T-cell (primary cell): ENCODE data around the gene ETFA. TPM values are rescaled to one million over a fixed set of nuclear protein-coding genes. Genes with fewer than 3 reads are reported as not detected.

ENCODE experiments used
- ATAC-seq, 4 experiments: fragments of 200-7000 bp in 3 of 4; fragments of 150-1000 bp in 1 of 4; cut with Tn5 transposase; replicated peaks in 1 of 4; 1 replicate in 3 of 4; 2 replicates in 1 of 4; pipeline ENCODE4 v1.10.0; 2021; ENCODE audit warnings: moderate library complexity in 3 of 4, mild to moderate bottlenecking in 2 of 4, moderate number of reproducible peaks in 1 of 4
- CTCF ChIA-PET, 2 donors: fragments of 300-600 bp; sonication (Branson Sonifier 250); formaldehyde crosslinking; loops; one replicate each; lab custom pipeline; 2022; ENCODE audit warnings: antibody characterized with exemption in 2 of 2; lab: Charles Lee
- POLR2A ChIA-PET, 2 donors: fragments of 300-600 bp; sonication (Branson Sonifier 250); formaldehyde crosslinking; loops; one replicate each; lab custom pipeline; 2022; ENCODE audit warnings: antibody characterized with exemption in 2 of 2; lab: Charles Lee
- DNase-seq, 35 experiments: peaks; one replicate each; pipeline versions ENCODE4 v3.0.0 to v3.0.0-alpha.2; 2013 to 2023
- H3K27ac ChIP-seq: one replicate; pipeline ENCODE4 v1.5.1; 2013; ENCODE audit warnings: low read length
- H3K27me3 ChIP-seq, 2 experiments: replicated peaks in 1 of 2; 1 replicate in 1 of 2; 2 replicates in 1 of 2; pipeline versions ENCODE4 v1.6.1 to v1.7.0; 2013; ENCODE audit warnings: low read length in 1 of 2, mixed read lengths in 1 of 2; ENCODE audit not compliant: control insufficient read depth in 2 of 2, insufficient read depth in 2 of 2; ENCODE audit errors: extremely low read depth in 1 of 2
- H3K36me3 ChIP-seq, 2 donors: 1 replicate in 1 of 2; 2 replicates in 1 of 2; pipeline versions ENCODE4 v1.6.1 to v1.7.0; 2013; ENCODE audit warnings: low read length in 1 of 2; ENCODE audit not compliant: control insufficient read depth in 2 of 2, insufficient read depth in 1 of 2; ENCODE audit errors: extremely low read depth in 1 of 2
- H3K4me1 ChIP-seq, 2 experiments: 1 replicate in 1 of 2; 2 replicates in 1 of 2; pipeline versions ENCODE4 v1.6.1 to v1.7.0; 2013; ENCODE audit warnings: low read length in 2 of 2, mixed read lengths in 1 of 2; ENCODE audit not compliant: insufficient read depth in 2 of 2, control insufficient read depth in 1 of 2; ENCODE audit errors: extremely low read depth in 1 of 2
- H3K4me3 ChIP-seq, 2 donors: 1 replicate in 1 of 2; 2 replicates in 1 of 2; pipeline versions ENCODE4 v1.5.1 to v1.7.0; 2013; ENCODE audit warnings: mild to moderate bottlenecking in 2 of 2, low read length in 1 of 2, moderate library complexity in 1 of 2; ENCODE audit not compliant: control insufficient read depth in 1 of 2; ENCODE audit errors: extremely low read depth in 1 of 2
- H3K9me3 ChIP-seq: 2 replicates; pipeline ENCODE4 v1.7.0; 2013
- H3K27ac Mint-ChIP-seq, 2 donors: one replicate each; pipeline ENCODE4 v1.8.0; 2020 to 2021; ENCODE audit warnings: mild to moderate bottlenecking in 2 of 2, mixed read lengths in 2 of 2
- H3K27me3 Mint-ChIP-seq, 2 donors: one replicate each; pipeline ENCODE4 v1.8.0; 2021 to 2022; ENCODE audit warnings: mixed read lengths in 2 of 2
- H3K36me3 Mint-ChIP-seq: one replicate; pipeline ENCODE4 v1.8.0; 2021; ENCODE audit warnings: mixed read lengths
- H3K4me1 Mint-ChIP-seq, 3 donors: one replicate each; pipeline ENCODE4 v1.8.0; 2020 to 2022; ENCODE audit warnings: mixed read lengths in 3 of 3, mild to moderate bottlenecking in 1 of 3
- H3K4me3 Mint-ChIP-seq, 3 donors: one replicate each; pipeline ENCODE4 v1.8.0; 2020 to 2022; ENCODE audit warnings: mild to moderate bottlenecking in 3 of 3, mixed read lengths in 3 of 3, moderate library complexity in 3 of 3
- H3K9me3 Mint-ChIP-seq, 3 donors: one replicate each; pipeline ENCODE4 v1.8.0; 2020 to 2022; ENCODE audit warnings: mixed read lengths in 3 of 3
- WGBS: methylation state at CpG from one replicate; pipeline ENCODE4 v1.1.5; 2013; ENCODE audit warnings: missing lambda C conversion rate; ENCODE audit not compliant: insufficient coverage; 5-methylcytosine and 5-hydroxymethylcytosine counted together
- total RNA-seq, 35 experiments: library from RNA in 6 of 35; stranded (reverse) in 6 of 35; fragments of 120-200 nt in 1 of 35; gene quantifications; one replicate each; pipeline versions ENCODE4 v1.2.1 to v1.2.4 and lab custom pipeline; 2013 to 2026

The ETFA gene
- total RNA-seq, 5 donors from 2014 or later (not counting 1 experiment from before 2014, with no cell fraction given) = 34.6 to 53.9 (median 50.4) TPM

- H3K36me3 ChIP-seq = peaks cover 0 to 2% of the 10 kb centered on the region in 2 donors
- no peaks in the 10 kb centered on the region for H3K4me1 ChIP-seq
- no peaks in the 10 kb centered on the region for H3K9me3 ChIP-seq
- H3K4me3 ChIP-seq = no peak overlapping the region
- ATAC-seq (no peak), DNase-seq (no peak)
- Mint-ChIP-seq H3K4me1 (no peaks in the 10 kb centered on the region), H3K27ac (no peak overlapping the region), H3K27me3 (no peaks in the 10 kb centered on the region), H3K9me3 (no peaks in the 10 kb centered on the region), H3K36me3 (no peaks in the 10 kb centered on the region), H3K4me3 (no peak overlapping the region)
- POLR2A ChIA-PET = no interaction called here
- WGBS = 97% methylated on average over 13 of the region's 19 CpGs
- no peaks in the 10 kb centered on the region for H3K27me3 ChIP-seq
- CTCF ChIA-PET = no interaction called here
- H3K27ac ChIP-seq = no peak overlapping the region
Measured at GRCh38 chr15:76199106-76200082, 111.9 kb downstream of the ETFA start.

- no peak overlapping the region for H3K4me3 Mint-ChIP-seq
Measured at GRCh38 chr15:76198456-76199105, 112.7 kb downstream of the ETFA start.

GRCh38 chr15:76197703-76198455, 113.4 kb downstream of the ETFA start:
- no peak overlapping the region for H3K4me3 ChIP-seq
- ChIA-PET POLR2A (no interaction called here), CTCF (no interaction called here)
- H3K36me3 ChIP-seq = peaks cover 0 to 2% of the 10 kb centered on the region in 2 donors
- Mint-ChIP-seq H3K36me3 (no peaks in the 10 kb centered on the region), H3K9me3 (no peaks in the 10 kb centered on the region), H3K4me3 (no peak overlapping the region), H3K4me1 (no peaks in the 10 kb centered on the region), H3K27ac (no peak overlapping the region), H3K27me3 (no peaks in the 10 kb centered on the region)
- no peak overlapping the region for H3K27ac ChIP-seq
- ATAC-seq (no peak), DNase-seq (no peak)
- no peaks in the 10 kb centered on the region for H3K9me3 ChIP-seq
- H3K4me1 ChIP-seq = no peaks in the 10 kb centered on the region
- 83% methylated on average over 5 of the region's 8 CpGs for WGBS
- H3K27me3 ChIP-seq = peaks cover 0 to 5% of the 10 kb centered on the region in 2 experiments

More at GRCh38 chr15:76198456-76199105, 112.7 kb downstream of the ETFA start:
- Mint-ChIP-seq H3K27ac (no peak overlapping the region), H3K4me1 (no peaks in the 10 kb centered on the region), H3K9me3 (no peaks in the 10 kb centered on the region), H3K27me3 (no peaks in the 10 kb centered on the region), H3K36me3 (no peaks in the 10 kb centered on the region)
- ATAC-seq (no peak), DNase-seq (no peak)
- Histone ChIP-seq H3K36me3 (peaks cover 0 to 2% of the 10 kb centered on the region in 2 donors), H3K9me3 (no peaks in the 10 kb centered on the region), H3K27me3 (no peaks in the 10 kb centered on the region), H3K4me3 (no peak overlapping the region), H3K4me1 (no peaks in the 10 kb centered on the region), H3K27ac (no peak overlapping the region)
- POLR2A ChIA-PET = no interaction called here
- 86% methylated on average over 3 of the region's 6 CpGs for WGBS
- CTCF ChIA-PET = no interaction called here

GRCh38 chr15:76196269-76197231, 114.7 kb downstream of the ETFA start:
- WGBS = 70% methylated on average over 15 of the region's 18 CpGs
- ATAC-seq = peak in 1 of 4 experiments; percentile 31
- Mint-ChIP-seq H3K4me1 (no peaks in the 10 kb centered on the region), H3K27me3 (peaks cover 0 to 5% of the 10 kb centered on the region in 2 donors), H3K9me3 (no peaks in the 10 kb centered on the region), H3K36me3 (no peaks in the 10 kb centered on the region), H3K27ac (no peak overlapping the region), H3K4me3 (no peak overlapping the region)
- Histone ChIP-seq H3K4me3 (no peak overlapping the region), H3K9me3 (no peaks in the 10 kb centered on the region), H3K4me1 (peaks cover 0 to under 1% of the 10 kb centered on the region in 2 experiments), H3K27ac (no peak overlapping the region), H3K36me3 (peaks cover 0 to 2% of the 10 kb centered on the region in 2 donors), H3K27me3 (peaks cover 0 to 16% of the 10 kb centered on the region in 2 experiments)
- CTCF ChIA-PET = no interaction called here
- no peak for DNase-seq
- POLR2A ChIA-PET = no interaction called here

GRCh38 chr15:76195506-76196268, 115.6 kb downstream of the ETFA start:
- Histone ChIP-seq H3K9me3 (no peaks in the 10 kb centered on the region), H3K4me1 (peaks cover 0 to 9% of the 10 kb centered on the region in 2 experiments), H3K27ac (no peak overlapping the region), H3K36me3 (peaks cover 0 to 2% of the 10 kb centered on the region in 2 donors), H3K27me3 (peaks cover 0 to 25% of the 10 kb centered on the region in 2 experiments), H3K4me3 (no peak overlapping the region)
- 87% methylated on average over 6 of the region's 7 CpGs for WGBS
- Mint-ChIP-seq H3K4me3 (no peak overlapping the region), H3K27me3 (peaks cover 6 to 8% of the 10 kb centered on the region in 2 donors), H3K9me3 (no peaks in the 10 kb centered on the region), H3K27ac (no peak overlapping the region), H3K4me1 (peaks cover 4 to 8% (median 6%) of the 10 kb centered on the region in 3 donors), H3K36me3 (no peaks in the 10 kb centered on the region)
- ATAC-seq (no peak), DNase-seq (no peak)
- CTCF ChIA-PET = no interaction called here
- POLR2A ChIA-PET = no interaction called here
